ENCODE data around the gene FH. TPM values are rescaled to one million over a fixed set of nuclear protein-coding genes. Genes with fewer than 3 reads are reported as not detected.

Gene FH
- total RNA-seq, 2 experiments from 2014 or later: 85.7 to 89.1 TPM

DNA sequence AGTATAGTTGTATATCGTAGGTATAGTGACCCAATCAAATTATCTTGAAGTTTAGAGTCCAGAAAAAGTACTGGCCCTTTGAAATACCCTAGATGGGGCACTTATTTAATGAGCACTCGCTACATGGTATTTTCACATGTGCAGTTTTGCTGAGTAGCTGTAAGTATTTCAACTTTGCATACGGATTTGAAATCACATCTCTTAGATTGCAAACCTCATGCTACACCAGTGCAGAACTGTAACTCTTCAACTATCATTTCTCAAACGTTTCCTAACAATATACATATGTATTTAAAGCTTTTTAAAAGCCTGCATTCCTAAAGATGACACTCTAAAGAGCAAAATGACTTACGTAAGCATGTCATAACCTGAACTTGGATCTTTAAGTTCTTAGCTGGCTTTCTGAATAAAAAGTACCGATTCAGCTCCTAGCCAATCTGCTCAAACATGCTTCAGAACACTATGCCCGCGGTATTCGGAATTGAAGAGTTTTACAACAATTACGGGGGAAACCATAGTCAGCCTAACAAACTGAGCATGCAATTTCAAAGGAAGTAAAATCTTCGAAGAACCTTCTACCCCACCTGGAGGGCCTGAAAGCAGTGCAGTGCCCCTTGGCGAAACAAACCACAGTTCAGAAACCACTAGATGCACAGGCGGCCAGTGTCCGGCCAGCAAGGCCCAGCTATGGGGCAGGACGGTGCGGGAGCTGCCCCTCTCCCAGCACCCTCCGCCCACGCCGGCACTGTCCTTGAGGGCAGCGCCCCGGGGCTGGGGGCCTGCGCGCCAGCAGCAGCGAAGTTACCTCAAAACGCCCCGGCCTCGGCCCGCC, 863 bp downstream of the FH start:
- peaks cover 13% of the 10 kb centered on the region for H3K36me3 Mint-ChIP-seq
- intact Hi-C loops (cut with micrococcal nuclease): loop anchor here (1.0 to 2.0 kb wide), 8 partner anchors 13 to 1736 kb away; partner anchors contain the start of genes CEP170, CHML, EXO1 and OPN3
- H3K27me3 Mint-ChIP-seq: peaks cover 18% of the 10 kb centered on the region
- H3K4me3 Mint-ChIP-seq: peak overlapping the region; percentile 87
- H3K4me1 Mint-ChIP-seq (ENCODE audit: low read depth): peaks cover 27% of the 10 kb centered on the region
- peak overlapping the region; percentile 53 for H3K27ac Mint-ChIP-seq
- ChIA-PET CTCF (interaction anchor here (0.8 to 2.4 kb wide), 6 partner anchors 11 to 480 kb away, joined by 3 to 11 read pairs (median 4); partner anchors contain the start of gene MAP1LC3C), POLR2A (interaction anchor here (1.1 kb wide), 1 partner anchor 122 kb away, joined by 3 read pairs; the partner anchor contains the start of genes CHML and OPN3)
- peak; percentile 37 for DNase-seq
- H3K9me3 Mint-ChIP-seq: no peaks in the 10 kb centered on the region

- H3K36me3 Mint-ChIP-seq: peaks cover 41% of the 10 kb centered on the region
- DNase-seq: no peak
- POLR2A ChIA-PET: no interaction called here
- no peaks in the 10 kb centered on the region for H3K9me3 Mint-ChIP-seq
- H3K4me1 Mint-ChIP-seq (ENCODE audit: low read depth): peaks cover 18% of the 10 kb centered on the region
- H3K4me3 Mint-ChIP-seq: no peak overlapping the region
- H3K27me3 Mint-ChIP-seq: no peaks in the 10 kb centered on the region
- CTCF ChIA-PET: no interaction called here
- no peak overlapping the region for H3K27ac Mint-ChIP-seq
- intact Hi-C loops (cut with micrococcal nuclease): no loop called here
Observed at GRCh38 chr1:241513378-241513777, 6.2 kb downstream of the FH start.

DNA sequence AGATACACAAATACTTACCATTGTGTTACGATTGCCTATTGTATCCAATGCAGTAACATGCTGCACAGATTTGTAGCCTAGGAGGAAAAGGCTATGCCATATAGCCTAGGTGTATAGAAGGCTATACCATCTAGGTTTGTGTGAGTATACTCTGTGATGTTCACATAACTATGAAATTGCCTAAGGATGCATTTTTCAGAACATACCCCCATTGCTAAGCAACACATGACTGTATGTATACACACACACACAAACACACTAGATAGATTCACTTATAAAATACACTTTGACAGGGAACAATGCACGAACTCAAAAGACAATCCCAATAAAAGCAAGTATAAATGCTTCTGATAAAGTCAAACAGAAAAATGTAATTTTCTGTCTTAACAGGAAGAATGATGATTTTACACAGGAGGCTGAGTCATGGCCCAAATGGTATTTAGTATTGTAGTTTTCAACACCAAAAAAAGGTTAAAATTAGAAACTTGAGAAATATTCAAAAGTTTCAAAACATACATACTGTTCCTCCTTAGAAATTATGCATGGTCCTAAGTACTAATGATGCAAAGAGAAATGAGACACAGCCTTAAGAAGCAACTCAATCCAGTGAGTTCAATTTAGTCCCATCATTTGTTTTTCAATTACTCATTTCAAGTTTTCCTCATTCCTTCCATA, 12.2 kb downstream of the FH start:
- intact Hi-C loops (cut with micrococcal nuclease): no loop called here
- Mint-ChIP-seq H3K36me3 (peaks cover 57% of the 10 kb centered on the region), H3K9me3 (no peaks in the 10 kb centered on the region), H3K4me3 (no peak overlapping the region), H3K27me3 (no peaks in the 10 kb centered on the region), H3K4me1 (ENCODE audit: low read depth) (peaks cover 7% of the 10 kb centered on the region), H3K27ac (no peak overlapping the region)
- CTCF ChIA-PET: interaction anchor here (0.9 to 1.3 kb wide), 2 partner anchors 12 to 104 kb away, joined by 3 to 4 read pairs; partner anchors contain the start of gene FH
- DNase-seq: no peak
- POLR2A ChIA-PET: no interaction called here

DNA sequence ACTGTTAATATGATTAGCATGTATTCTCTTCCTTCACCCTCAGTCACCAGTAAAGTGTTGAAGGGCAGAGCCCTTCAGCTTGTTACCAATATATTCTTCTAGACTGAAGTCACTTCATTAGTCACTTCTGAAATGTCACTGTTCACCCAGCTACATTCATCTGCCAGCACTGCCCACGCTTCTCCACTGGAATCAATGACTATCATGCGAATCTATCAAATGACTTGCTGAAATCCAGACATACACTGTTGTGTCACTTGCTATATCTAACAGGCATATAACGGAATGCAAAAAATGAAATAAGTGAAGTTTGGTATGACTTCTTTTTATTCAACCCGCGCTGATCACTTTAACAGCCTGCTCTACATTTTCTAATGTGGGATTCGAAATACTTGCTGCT, 16.1 kb downstream of the FH start:
- POLR2A ChIA-PET: no interaction called here
- Mint-ChIP-seq H3K27me3 (no peaks in the 10 kb centered on the region), H3K36me3 (peaks cover 49% of the 10 kb centered on the region)

GRCh38 chr1:241499910-241500309, 19.6 kb downstream of the FH start:
- Mint-ChIP-seq H3K4me1 (ENCODE audit: low read depth) (peaks cover 5% of the 10 kb centered on the region), H3K36me3 (peaks cover 53% of the 10 kb centered on the region), H3K27ac (no peak overlapping the region), H3K4me3 (no peak overlapping the region), H3K27me3 (no peaks in the 10 kb centered on the region), H3K9me3 (no peaks in the 10 kb centered on the region)
- intact Hi-C loops (cut with micrococcal nuclease): no loop called here
- ChIA-PET POLR2A (no interaction called here), CTCF (no interaction called here)
- no peak for DNase-seq

More for the DNA sequence above, 16.1 kb downstream of the FH start:
- H3K27ac Mint-ChIP-seq: no peak overlapping the region
- intact Hi-C loops (cut with micrococcal nuclease): no loop called here
- no peak overlapping the region for H3K4me3 Mint-ChIP-seq
- DNase-seq: peak; percentile 19
- CTCF ChIA-PET: no interaction called here
- peaks cover 7% of the 10 kb centered on the region for H3K4me1 Mint-ChIP-seq (ENCODE audit: low read depth)
- H3K9me3 Mint-ChIP-seq: no peaks in the 10 kb centered on the region

GRCh38 chr1:241495741-241496140, 23.8 kb downstream of the FH start:
- H3K36me3 Mint-ChIP-seq: peaks cover 38% of the 10 kb centered on the region
- intact Hi-C loops (cut with micrococcal nuclease): no loop called here
- POLR2A ChIA-PET: no interaction called here

DNA sequence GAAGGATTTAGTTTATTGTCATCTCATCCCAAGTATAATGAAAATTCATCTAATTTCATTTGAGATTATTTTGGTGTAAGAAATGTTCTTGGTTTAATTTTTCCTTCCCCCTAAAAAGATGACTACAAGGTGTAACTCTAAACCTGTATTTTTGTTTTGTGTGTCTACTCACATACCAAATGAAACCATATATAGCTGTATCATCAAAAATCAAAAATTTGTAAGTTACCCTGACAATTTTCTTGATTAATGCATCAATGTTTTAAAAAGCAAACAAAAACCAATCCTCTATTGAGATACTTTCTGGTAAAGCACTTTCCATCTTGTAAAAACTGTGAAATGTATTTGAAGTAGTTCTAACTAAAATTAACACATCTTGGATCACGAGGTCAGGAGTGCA, 30.8 kb downstream of the FH start:
- H3K27ac Mint-ChIP-seq: no peak overlapping the region
- H3K4me3 Mint-ChIP-seq: no peak overlapping the region
- ChIA-PET POLR2A (no interaction called here), CTCF (no interaction called here)
- peaks cover 2% of the 10 kb centered on the region for H3K36me3 Mint-ChIP-seq
- H3K9me3 Mint-ChIP-seq: no peaks in the 10 kb centered on the region
- no peaks in the 10 kb centered on the region for H3K27me3 Mint-ChIP-seq
- DNase-seq: no peak
- H3K4me1 Mint-ChIP-seq (ENCODE audit: low read depth): peaks cover 4% of the 10 kb centered on the region
- intact Hi-C loops (cut with micrococcal nuclease): loop anchor here (5.0 to 10.0 kb wide), 2 partner anchors 134 to 756 kb away; partner anchors contain the start of gene RGS7

More at GRCh38 chr1:241495741-241496140, 23.8 kb downstream of the FH start:
- no peaks in the 10 kb centered on the region for H3K4me1 Mint-ChIP-seq (ENCODE audit: low read depth)
- H3K27me3 Mint-ChIP-seq: no peaks in the 10 kb centered on the region
- no peak overlapping the region for H3K4me3 Mint-ChIP-seq
- H3K9me3 Mint-ChIP-seq: no peaks in the 10 kb centered on the region
- CTCF ChIA-PET: no interaction called here
- no peak for DNase-seq
- no peak overlapping the region for H3K27ac Mint-ChIP-seq

DNA sequence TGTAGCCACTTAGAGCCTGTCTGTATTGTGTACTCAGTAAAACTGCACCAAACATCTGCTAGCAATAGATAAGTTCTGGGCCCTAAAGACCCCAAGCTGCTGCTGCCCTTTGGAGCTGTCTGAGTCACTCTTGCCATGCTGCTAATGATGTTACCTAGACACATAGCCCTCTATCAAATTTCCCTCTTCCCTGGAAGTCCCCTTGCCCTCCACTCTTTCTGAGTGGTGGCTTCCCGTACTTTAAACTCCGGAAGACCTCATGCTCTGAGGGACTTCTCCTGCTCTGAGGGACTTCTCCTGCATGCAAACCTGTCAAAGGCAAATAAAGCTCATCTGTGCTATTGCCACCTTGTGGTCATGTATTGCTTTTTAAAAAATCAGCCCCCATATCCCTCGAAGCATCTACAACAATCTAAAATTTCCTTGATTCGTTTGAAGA, 34.0 kb downstream of the FH start:
- no peak for DNase-seq
- Mint-ChIP-seq H3K27ac (no peak overlapping the region), H3K36me3 (no peaks in the 10 kb centered on the region), H3K9me3 (no peaks in the 10 kb centered on the region), H3K4me3 (no peak overlapping the region), H3K4me1 (ENCODE audit: low read depth) (peaks cover 4% of the 10 kb centered on the region), H3K27me3 (peaks cover 6% of the 10 kb centered on the region)
- CTCF ChIA-PET: interaction anchor here (0.7 to 1.0 kb wide), 3 partner anchors 9 to 753 kb away, joined by 3 read pairs; no protein-coding TSS in a partner anchor
- intact Hi-C loops (cut with micrococcal nuclease): loop anchor here (5.0 to 10.0 kb wide), 2 partner anchors 131 to 753 kb away; partner anchors contain the start of gene RGS7
- POLR2A ChIA-PET: interaction anchor here (0.6 kb wide), 2 partner anchors 27 to 580 kb away, joined by 3 to 4 read pairs; no protein-coding TSS in a partner anchor

GRCh38 chr1:241485145-241485544, 34.4 kb downstream of the FH start:
- Mint-ChIP-seq H3K4me3 (no peak overlapping the region), H3K36me3 (no peaks in the 10 kb centered on the region), H3K27ac (no peak overlapping the region), H3K27me3 (peaks cover 6% of the 10 kb centered on the region), H3K9me3 (no peaks in the 10 kb centered on the region), H3K4me1 (ENCODE audit: low read depth) (peaks cover 4% of the 10 kb centered on the region)
- intact Hi-C loops (cut with micrococcal nuclease): loop anchor here (5.0 to 10.0 kb wide), 2 partner anchors 130 to 753 kb away; partner anchors contain the start of gene RGS7
- CTCF ChIA-PET: interaction anchor here (0.8 to 1.0 kb wide), 3 partner anchors 9 to 752 kb away, joined by 3 to 4 read pairs (median 3); no protein-coding TSS in a partner anchor
- no peak for DNase-seq
- POLR2A ChIA-PET: interaction anchor here (0.6 kb wide), 2 partner anchors 27 to 581 kb away, joined by 3 to 4 read pairs; no protein-coding TSS in a partner anchor

- Mint-ChIP-seq H3K27me3 (peaks cover 6% of the 10 kb centered on the region), H3K4me3 (no peak overlapping the region), H3K27ac (no peak overlapping the region), H3K36me3 (no peaks in the 10 kb centered on the region), H3K9me3 (no peaks in the 10 kb centered on the region), H3K4me1 (ENCODE audit: low read depth) (peaks cover 4% of the 10 kb centered on the region)
- intact Hi-C loops (cut with micrococcal nuclease): loop anchor here (10.0 kb wide), 1 partner anchor 128 kb away; the partner anchor contains the start of gene RGS7
- no peak for DNase-seq
- CTCF ChIA-PET: no interaction called here
- POLR2A ChIA-PET: no interaction called here
Observed at GRCh38 chr1:241482761-241483250, 36.7 kb downstream of the FH start.

DNA sequence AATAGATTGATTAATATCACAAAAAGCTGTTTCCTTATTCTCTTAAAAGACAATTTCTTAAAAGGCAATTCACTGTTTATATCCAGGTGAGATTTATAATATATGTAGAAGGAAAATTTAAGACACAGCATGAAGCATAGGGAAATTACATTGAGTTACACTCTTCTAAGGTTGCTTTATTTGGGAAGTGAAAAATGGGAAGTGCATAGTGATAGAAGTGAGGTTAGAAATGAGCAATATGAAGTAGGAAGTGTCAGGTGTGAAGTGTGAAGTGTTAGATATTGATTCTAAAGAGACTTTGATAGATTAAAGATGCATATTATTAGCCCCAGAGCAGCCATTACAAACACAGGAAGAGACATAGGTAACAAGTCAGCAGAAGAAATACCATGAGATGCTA, 40.3 kb downstream of the FH start:
- H3K9me3 Mint-ChIP-seq: no peaks in the 10 kb centered on the region
- POLR2A ChIA-PET: no interaction called here
- DNase-seq: no peak

DNA sequence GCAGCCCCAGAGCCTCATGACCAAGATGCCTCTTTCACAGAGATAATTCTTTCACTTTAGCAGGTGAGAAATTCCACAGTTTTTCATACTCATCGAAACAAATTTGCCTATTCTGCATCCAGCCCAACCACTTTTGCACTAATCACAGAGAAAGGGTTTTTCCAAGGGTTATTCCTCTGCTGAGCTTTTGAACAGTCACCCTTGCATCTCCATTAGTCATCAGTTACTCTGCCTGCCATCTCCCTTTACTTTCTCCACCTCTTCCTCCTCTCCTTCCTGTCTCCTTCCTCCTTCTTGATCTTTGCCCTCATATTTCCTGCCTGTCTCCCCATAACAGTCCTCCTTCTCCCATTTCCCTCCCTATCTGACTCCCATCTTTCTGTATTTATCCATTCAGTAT, 43.9 kb downstream of the FH start:
- Mint-ChIP-seq H3K36me3 (no peaks in the 10 kb centered on the region), H3K27ac (no peak overlapping the region)
- POLR2A ChIA-PET: no interaction called here

More for the DNA sequence above, 40.3 kb downstream of the FH start:
- Mint-ChIP-seq H3K4me1 (ENCODE audit: low read depth) (no peaks in the 10 kb centered on the region), H3K4me3 (no peak overlapping the region), H3K27me3 (peaks cover 6% of the 10 kb centered on the region), H3K27ac (no peak overlapping the region), H3K36me3 (no peaks in the 10 kb centered on the region)
- CTCF ChIA-PET: no interaction called here
- intact Hi-C loops (cut with micrococcal nuclease): no loop called here

More for the DNA sequence above, 43.9 kb downstream of the FH start:
- CTCF ChIA-PET: no interaction called here
- H3K4me3 Mint-ChIP-seq: no peak overlapping the region
- DNase-seq: no peak
- peaks cover 5% of the 10 kb centered on the region for H3K27me3 Mint-ChIP-seq
- intact Hi-C loops (cut with micrococcal nuclease): no loop called here
- no peaks in the 10 kb centered on the region for H3K9me3 Mint-ChIP-seq
- H3K4me1 Mint-ChIP-seq (ENCODE audit: low read depth): no peaks in the 10 kb centered on the region
